ENCODE results near the gene WDR83. TPM values are rescaled to one million over a fixed set of nuclear protein-coding genes. Genes with fewer than 3 reads are reported as not detected.

Gene WDR83
- total RNA-seq, 1 donor from 2014 or later, result 14.6 TPM

DNA sequence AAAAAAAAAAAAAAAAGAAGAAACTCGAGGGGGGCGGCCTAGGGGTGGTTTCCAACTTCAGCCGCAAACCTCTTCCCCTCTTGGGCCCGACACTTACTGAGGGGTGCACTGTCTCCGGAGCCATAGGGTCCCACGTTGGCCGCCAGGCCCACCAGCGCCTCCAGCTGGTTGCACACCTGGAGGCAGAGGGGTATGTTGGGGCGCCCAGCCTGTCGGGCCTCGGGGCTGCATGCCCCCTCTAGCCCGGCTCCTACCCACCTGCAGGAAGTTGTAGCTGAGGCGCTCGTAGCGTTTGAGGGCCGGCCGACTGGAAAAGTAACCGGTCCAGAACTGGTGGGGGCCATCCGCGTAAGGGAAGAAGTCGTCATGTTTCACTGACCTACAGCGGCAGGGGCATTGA is 8.6 kb upstream of the WDR83 start:
- H3K4me3 Mint-ChIP-seq, result no peak overlapping the region
- H3K27me3 Mint-ChIP-seq, result no peaks in the 10 kb centered on the region
- DNase-seq (ENCODE audit: extremely low spot score, unreplicated experiment), result no peak
- no peaks in the 10 kb centered on the region for H3K4me1 Mint-ChIP-seq (ENCODE audit: unreplicated experiment)
- no peaks in the 10 kb centered on the region for H3K9me3 Mint-ChIP-seq
- peaks cover 16% of the 10 kb centered on the region for H3K36me3 Mint-ChIP-seq
- TF ChIP-seq, protein P1, sequence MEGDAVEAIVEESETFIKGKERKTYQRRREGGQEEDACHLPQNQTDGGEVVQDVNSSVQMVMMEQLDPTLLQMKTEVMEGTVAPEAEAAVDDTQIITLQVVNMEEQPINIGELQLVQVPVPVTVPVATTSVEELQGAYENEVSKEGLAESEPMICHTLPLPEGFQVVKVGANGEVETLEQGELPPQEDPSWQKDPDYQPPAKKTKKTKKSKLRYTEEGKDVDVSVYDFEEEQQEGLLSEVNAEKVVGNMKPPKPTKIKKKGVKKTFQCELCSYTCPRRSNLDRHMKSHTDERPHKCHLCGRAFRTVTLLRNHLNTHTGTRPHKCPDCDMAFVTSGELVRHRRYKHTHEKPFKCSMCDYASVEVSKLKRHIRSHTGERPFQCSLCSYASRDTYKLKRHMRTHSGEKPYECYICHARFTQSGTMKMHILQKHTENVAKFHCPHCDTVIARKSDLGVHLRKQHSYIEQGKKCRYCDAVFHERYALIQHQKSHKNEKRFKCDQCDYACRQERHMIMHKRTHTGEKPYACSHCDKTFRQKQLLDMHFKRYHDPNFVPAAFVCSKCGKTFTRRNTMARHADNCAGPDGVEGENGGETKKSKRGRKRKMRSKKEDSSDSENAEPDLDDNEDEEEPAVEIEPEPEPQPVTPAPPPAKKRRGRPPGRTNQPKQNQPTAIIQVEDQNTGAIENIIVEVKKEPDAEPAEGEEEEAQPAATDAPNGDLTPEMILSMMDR (conservative IDR thresholded peaks at IDR 0.05), result no peak
- no peak overlapping the region for H3K27ac Mint-ChIP-seq

DNA sequence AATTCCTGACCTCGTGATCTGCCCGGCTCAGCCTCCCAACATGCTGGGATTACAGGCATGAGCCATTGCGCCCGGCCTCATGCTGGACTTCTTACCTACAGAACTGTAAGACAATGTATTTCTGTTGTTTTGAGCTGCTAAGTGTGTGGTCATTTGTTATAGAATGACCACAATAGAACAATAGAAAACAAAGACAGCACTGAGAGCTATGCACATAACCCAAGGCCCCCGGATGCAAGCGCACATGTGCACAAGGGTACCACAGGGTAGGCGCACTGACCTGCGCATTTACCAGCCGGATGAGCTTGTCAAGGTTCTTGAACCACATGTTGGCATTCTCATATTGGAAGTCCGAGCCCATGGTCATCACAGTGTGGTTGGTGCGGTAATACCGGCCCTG is 5.6 kb upstream of the WDR83 start:
- peaks cover 6% of the 10 kb centered on the region for H3K36me3 Mint-ChIP-seq
- no peaks in the 10 kb centered on the region for H3K27me3 Mint-ChIP-seq
- no peak for DNase-seq (ENCODE audit: extremely low spot score, unreplicated experiment)
- H3K4me1 Mint-ChIP-seq (ENCODE audit: unreplicated experiment), result peaks cover 4% of the 10 kb centered on the region
- H3K27ac Mint-ChIP-seq, result no peak overlapping the region
- H3K9me3 Mint-ChIP-seq, result no peaks in the 10 kb centered on the region
- H3K4me3 Mint-ChIP-seq, result no peak overlapping the region
- TF ChIP-seq, protein P1 (conservative IDR thresholded peaks at IDR 0.05), result no peak

DNA sequence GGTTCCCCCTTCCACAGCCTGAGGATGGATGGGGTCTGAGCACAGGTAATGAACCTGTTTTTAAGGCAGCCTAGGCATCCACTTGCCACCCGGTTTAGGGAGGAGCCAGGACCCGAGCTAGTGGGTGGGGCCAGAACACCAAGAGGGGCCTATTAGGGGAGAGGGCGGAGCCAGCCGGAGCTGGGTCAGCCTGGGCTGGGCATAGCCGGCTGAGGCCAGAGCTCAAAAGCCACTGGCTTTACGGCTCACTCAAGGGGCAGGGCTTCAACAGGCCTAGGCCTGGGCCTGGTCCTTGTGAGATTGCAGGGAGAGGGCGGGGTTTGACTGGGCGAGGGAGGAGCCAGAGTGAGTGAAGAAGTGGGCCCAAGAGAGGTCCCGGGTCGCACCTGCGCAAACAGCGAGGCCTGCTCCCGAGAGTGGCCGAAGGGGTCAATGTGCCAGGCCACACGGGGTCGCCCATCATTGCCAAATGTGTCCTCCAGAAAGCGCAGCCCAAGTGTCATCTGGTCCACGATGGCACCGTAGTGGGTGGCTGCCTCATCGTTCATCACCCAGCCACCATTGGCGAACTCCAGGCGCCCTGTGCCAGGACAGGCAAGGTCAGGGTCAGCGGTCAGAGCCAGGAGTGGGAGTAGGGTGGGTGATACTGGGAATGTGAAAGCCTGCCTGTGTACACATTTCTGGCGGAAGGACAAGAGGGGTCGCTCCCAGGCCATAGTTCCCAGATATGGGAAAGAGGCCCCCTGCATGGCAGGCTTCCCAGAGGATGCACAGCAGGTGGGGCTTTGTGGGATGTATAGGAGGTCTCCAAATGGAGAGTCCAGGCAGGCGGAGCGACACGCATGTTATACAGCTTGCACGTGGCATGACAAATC is 2.0 kb upstream of the WDR83 start:
- H3K9me3 Mint-ChIP-seq, result no peaks in the 10 kb centered on the region
- TF ChIP-seq, protein P1 (conservative IDR thresholded peaks at IDR 0.05), result no peak
- H3K4me1 Mint-ChIP-seq (ENCODE audit: unreplicated experiment), result peaks cover 13% of the 10 kb centered on the region
- peak overlapping the region; percentile 51 for H3K4me3 Mint-ChIP-seq
- H3K27ac Mint-ChIP-seq, result no peak overlapping the region
- peaks cover 6% of the 10 kb centered on the region for H3K36me3 Mint-ChIP-seq
- DNase-seq (ENCODE audit: extremely low spot score, unreplicated experiment), result no peak
- no peaks in the 10 kb centered on the region for H3K27me3 Mint-ChIP-seq

DNA sequence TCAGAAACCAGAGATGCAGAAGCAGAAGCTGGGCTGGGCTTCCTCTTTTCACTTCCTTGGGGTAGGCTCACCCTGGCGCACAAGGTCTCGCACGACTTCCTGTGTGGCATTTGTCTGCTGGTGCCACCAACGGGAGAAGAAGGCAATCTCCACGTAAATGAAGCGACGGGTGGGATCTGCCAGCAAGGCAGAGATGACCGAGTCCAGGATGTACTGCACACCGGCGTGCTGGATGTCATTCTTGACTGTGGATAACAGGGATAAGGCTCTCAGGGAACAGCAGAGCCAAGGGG is 1.4 kb upstream of the WDR83 start:
- H3K4me1 Mint-ChIP-seq (ENCODE audit: unreplicated experiment), result peaks cover 13% of the 10 kb centered on the region
- TF ChIP-seq, protein P1 (conservative IDR thresholded peaks at IDR 0.05), result no peak
- peaks cover 3% of the 10 kb centered on the region for H3K36me3 Mint-ChIP-seq
- H3K27me3 Mint-ChIP-seq, result no peaks in the 10 kb centered on the region
- no peak overlapping the region for H3K27ac Mint-ChIP-seq
- H3K4me3 Mint-ChIP-seq, result peak overlapping the region; percentile 51
- no peaks in the 10 kb centered on the region for H3K9me3 Mint-ChIP-seq
- no peak for DNase-seq (ENCODE audit: extremely low spot score, unreplicated experiment)

DNA sequence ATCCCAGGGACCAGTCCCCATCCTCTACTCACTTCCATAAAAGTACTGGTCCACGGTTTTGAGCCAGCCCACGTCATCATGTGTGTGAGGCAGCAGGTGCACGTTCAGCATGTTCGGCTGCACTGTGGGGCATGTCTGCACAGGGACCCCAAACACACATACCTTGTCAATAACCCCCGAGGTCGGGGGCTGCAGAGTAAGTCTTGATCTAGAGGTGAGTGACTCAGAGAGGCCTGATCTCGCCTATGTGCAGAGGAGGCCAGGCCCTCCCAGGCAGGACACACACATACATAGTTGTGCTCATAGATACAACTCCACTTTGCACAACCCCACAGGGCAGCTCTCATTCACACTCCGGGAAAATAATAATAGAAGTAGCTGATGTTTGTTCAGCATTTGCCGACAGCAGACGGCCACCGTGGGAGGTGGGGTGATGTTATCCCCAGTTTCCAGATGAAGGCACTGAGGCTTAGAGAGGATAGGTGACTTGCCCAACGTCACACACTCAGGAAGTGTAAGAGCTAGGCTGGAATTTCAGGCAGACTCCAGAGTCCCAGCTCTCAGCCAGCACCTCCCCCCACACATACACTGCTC is 839 bp upstream of the WDR83 start:
- H3K4me1 Mint-ChIP-seq (ENCODE audit: unreplicated experiment), result peaks cover 13% of the 10 kb centered on the region
- H3K27ac Mint-ChIP-seq, result peak overlapping the region; percentile 79
- H3K4me3 Mint-ChIP-seq, result peak overlapping the region; percentile 99
- H3K36me3 Mint-ChIP-seq, result peaks cover 3% of the 10 kb centered on the region
- DNase-seq (ENCODE audit: extremely low spot score, unreplicated experiment), result no peak
- H3K9me3 Mint-ChIP-seq, result no peaks in the 10 kb centered on the region
- TF ChIP-seq, protein P1 (conservative IDR thresholded peaks at IDR 0.05), result no peak
- H3K27me3 Mint-ChIP-seq, result no peaks in the 10 kb centered on the region
